B cell (primary cell): Measurements from ENCODE around the gene IFRD2.

Experiments
- CTCF ChIP-seq: fragments of 200-600 bp; IDR thresholded peaks from one replicate; pipeline ENCODE4 v1.8.0; 2022; ENCODE audit warnings: antibody characterized with exemption, mild to moderate bottlenecking
- EZH2 ChIP-seq: IDR thresholded peaks from 2 replicates; pipeline ENCODE4 v1.6.1; 2012; ENCODE audit warnings: borderline replicate concordance, low read depth, mild to moderate bottlenecking, moderate library complexity, low read length; ENCODE audit not compliant: insufficient read depth, poor library complexity, severe bottlenecking

DNA sequence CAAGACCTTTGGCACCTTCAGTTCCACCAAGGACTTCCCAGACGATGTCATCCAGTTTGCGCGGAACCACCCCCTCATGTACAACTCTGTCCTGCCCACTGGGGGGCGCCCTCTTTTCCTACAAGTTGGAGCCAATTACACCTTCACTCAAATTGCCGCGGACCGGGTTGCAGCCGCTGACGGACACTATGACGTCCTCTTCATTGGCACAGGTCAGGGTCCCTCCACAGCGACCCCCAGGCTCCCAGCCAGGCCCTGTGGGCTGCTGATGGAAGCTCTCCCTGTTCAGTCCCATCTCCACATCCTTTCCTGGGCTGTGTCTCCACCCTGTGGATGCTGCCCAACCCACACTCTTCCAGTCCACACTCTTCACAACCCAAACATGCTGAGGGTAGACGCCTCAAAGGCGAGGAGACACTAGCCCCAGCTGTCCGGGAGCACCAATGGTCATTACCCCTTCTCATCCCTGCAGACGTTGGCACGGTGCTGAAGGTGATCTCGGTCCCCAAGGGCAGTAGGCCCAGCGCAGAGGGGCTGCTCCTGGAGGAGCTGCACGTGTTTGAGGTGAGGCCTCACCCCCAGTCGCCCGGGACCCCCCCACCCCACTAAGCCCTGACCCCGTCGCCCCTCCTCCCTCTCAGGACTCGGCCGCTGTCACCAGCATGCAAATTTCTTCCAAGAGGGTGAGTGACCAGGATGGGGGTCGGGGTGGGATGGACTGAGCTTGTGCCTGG, 17.7 kb downstream of the IFRD2 start:
- TF ChIP-seq CTCF (peak; percentile 71), EZH2 (no peak)
